ENCODE data around the gene RNF215. TPM values are rescaled to one million over a fixed set of nuclear protein-coding genes. Genes with fewer than 3 reads are reported as not detected.

The RNF215 gene
- total and polyA plus RNA-seq, 2 donors (not counting 3 experiments of a cell fraction or from before 2014, with no cell fraction given) = 16.7 to 26.9 TPM

GRCh38 chr22:30357650-30358215, 29.5 kb downstream of the RNF215 start:
- Histone ChIP-seq H3K36me3 (ENCODE audit: control insufficient read depth in 2 of 2, extremely low read depth in 1 of 2, insufficient read depth in 2 of 2, low read length in 2 of 2) (peaks cover 1 to 3% of the 10 kb centered on the region in 2 experiments), H3K9me1 (replicated peaks; ENCODE audit: control insufficient read depth, extremely low read depth, insufficient read depth, low read length) (no peaks in the 10 kb centered on the region), H4K20me1 (replicated peaks; ENCODE audit: control insufficient read depth, extremely low read depth, insufficient read depth, low read length) (no peaks in the 10 kb centered on the region), H2AFZ (ENCODE audit: low read depth, low read length) (no peak overlapping the region), H3K4me2 (ENCODE audit: insufficient read depth, low read length) (no peak overlapping the region), H3K27me3 (ENCODE audit: control insufficient read depth in 2 of 2, insufficient read depth in 2 of 2, low read length in 2 of 2) (no peaks in the 10 kb centered on the region), H3K9me3 (replicated peaks; ENCODE audit: control insufficient read depth, insufficient read depth, low read length) (no peaks in the 10 kb centered on the region), H3K27ac (ENCODE audit: insufficient read depth, low read depth, low read length) (no peak overlapping the region), H3K9ac (replicated peaks; ENCODE audit: extremely low read depth, insufficient read depth, low read length) (no peak overlapping the region), H3K79me2 (ENCODE audit: control insufficient read depth, insufficient read depth, low read length) (peaks cover 33% of the 10 kb centered on the region), H3K4me1 (ENCODE audit: control insufficient read depth, extremely low read depth, insufficient read depth, low read length) (peaks cover 15% of the 10 kb centered on the region), H3K4me3 (replicated peaks in 1 of 3; ENCODE audit: insufficient read depth in 1 of 3, low read depth in 1 of 3, low read length in 3 of 3) (no peak overlapping the region)
- TSS peak; percentile 25 for BruUV-seq (replicated peaks)
- TF ChIP-seq EZH2 (IDR thresholded peaks at IDR 0.05; ENCODE audit: borderline replicate concordance, low read depth, low read length, severe bottlenecking) = no peak
- no peak for TF ChIP-seq POLR2A (IDR thresholded peaks at IDR 0.05; ENCODE audit: low read depth, low read length)
- no peak for TF ChIP-seq MAX (IDR thresholded peaks at IDR 0.05; ENCODE audit: insufficient read depth, insufficient read length)
- TF ChIP-seq POLR2AphosphoS5 (IDR thresholded peaks at IDR 0.05; ENCODE audit: insufficient read depth, low read depth, low read length) = no peak
- no peak for TF ChIP-seq GATA2 (IDR thresholded peaks at IDR 0.05; ENCODE audit: insufficient read depth, insufficient read length, low read depth, low read length)
- no peak for TF ChIP-seq CTCF (IDR thresholded peaks at IDR 0.05; ENCODE audit: extremely low read depth in 1 of 2, insufficient read depth in 1 of 2, low read depth in 1 of 2, low read length in 2 of 2)
- no peak for TF ChIP-seq MYC (IDR thresholded peaks at IDR 0.05; ENCODE audit: low read depth, low read length)
- no peak for TF ChIP-seq JUN (IDR thresholded peaks at IDR 0.05; ENCODE audit: borderline replicate concordance, insufficient read depth, insufficient read length, low read depth)
- TF ChIP-seq FOS (IDR thresholded peaks at IDR 0.05; ENCODE audit: borderline replicate concordance, insufficient read depth, low read length) = no peak
- CTCF ChIA-PET = interaction anchor here (2.1 to 3.3 kb wide), 2 partner anchors 30 to 70 kb away, joined by 10 to 15 read pairs; partner anchors contain the start of gene RNF215
- FAIRE-seq (no peak), DNase-seq (ENCODE audit: low read depth, low spot score) (no peak)
- POLR2A ChIA-PET = interaction anchor here (0.6 to 2.0 kb wide), 3 partner anchors 67 to 153 kb away, joined by 4 to 9 read pairs (median 7); partner anchors contain the start of gene CASTOR1
- intact Hi-C loops (cut with micrococcal nuclease) = loop anchor here (2.0 kb wide), 2 partner anchors 31 to 161 kb away; partner anchors contain the start of gene TBC1D10A
- dilution Hi-C loops (cut with MboI; ENCODE audit: extremely low pct_ligation_motif_present, low sequenced_read_pairs) = no loop called here
